Panc1 (cell line): ENCODE results near the gene DOK5. TPM values are rescaled to one million over a fixed set of nuclear protein-coding genes. Genes with fewer than 3 reads are reported as not detected.

ENCODE experiments used
- ATAC-seq: fragments of 200-7000 bp; cut with Tn5 transposase; 2 replicates; pipeline ENCODE4 v1.9.1; 2020; ENCODE audit warnings: mild to moderate bottlenecking, moderate library complexity
- BruUV-seq: library from RNA; stranded (reverse); fragments of 400-500 nt; replicated peaks from 2 replicates; lab custom pipeline; 2021; lab: Mats Ljungman, UMichigan
- CTCF ChIA-PET: fragments of 300-600 bp; sonication (Branson Sonifier 250); formaldehyde crosslinking; loops from one replicate; lab custom pipeline; 2022; ENCODE audit warnings: antibody characterized with exemption; lab: Charles Lee
- POLR2A ChIA-PET: fragments of 300-600 bp; sonication (Branson Sonifier 250); formaldehyde crosslinking; loops from one replicate; lab custom pipeline; 2022; ENCODE audit warnings: antibody characterized with exemption; lab: Charles Lee
- DNase-seq: peaks from one replicate; pipeline ENCODE4 v3.0.0-alpha.2; 2010; ENCODE audit warnings: low read depth, low spot score
- H3K27ac ChIP-seq: 2 replicates; pipeline ENCODE4 v1.5.1; 2011; ENCODE audit warnings: mild to moderate bottlenecking, low read length, inconsistent platforms
- H3K27me3 ChIP-seq: fragments of 200-500 bp; sonication (Bioruptor generic); 2 replicates; pipeline ENCODE4 v1.6.0; 2014; ENCODE audit warnings: low read length, inconsistent platforms; ENCODE audit not compliant: control insufficient read depth, insufficient read depth
- H3K36me3 ChIP-seq: fragments of 200-500 bp; sonication (Bioruptor generic); 2 replicates; pipeline ENCODE4 v1.5.1; 2014; ENCODE audit warnings: inconsistent platforms, mild to moderate bottlenecking, low read length, moderate library complexity; ENCODE audit not compliant: control insufficient read depth, insufficient read depth
- H3K4me1 ChIP-seq: 2 replicates; pipeline ENCODE4 v1.5.1; 2011; ENCODE audit warnings: inconsistent platforms, mild to moderate bottlenecking, low read length, moderate library complexity; ENCODE audit not compliant: control insufficient read depth, insufficient read depth
- H3K4me3 ChIP-seq, 2 experiments: 2 replicates each; pipeline ENCODE4 v1.5.1; 2011 to 2012; ENCODE audit warnings: low read depth in 2 of 2, low read length in 2 of 2, mild to moderate bottlenecking in 2 of 2, inconsistent platforms in 1 of 2, moderate library complexity in 1 of 2
- H3K9me3 ChIP-seq: fragments of 200-500 bp; sonication (Bioruptor generic); 2 replicates; pipeline ENCODE4 v1.5.1; 2014; ENCODE audit warnings: low read depth, mild to moderate bottlenecking, inconsistent platforms, low read length, moderate library complexity; ENCODE audit not compliant: control insufficient read depth, insufficient read depth
- POLR2AphosphoS5 ChIP-seq: IDR thresholded peaks from 2 replicates; pipeline ENCODE4 v1.6.1; 2012; ENCODE audit warnings: mild to moderate bottlenecking, low read depth, low read length, moderate library complexity
- SIN3A ChIP-seq: IDR thresholded peaks from 2 replicates; pipeline ENCODE4 v1.6.1; 2012; ENCODE audit warnings: low read depth, mild to moderate bottlenecking, low read length, moderate library complexity, borderline replicate concordance; ENCODE audit not compliant: insufficient read depth
- TCF7L2 ChIP-seq: IDR thresholded peaks from 2 replicates; pipeline ENCODE4 v1.6.1; 2011; ENCODE audit warnings: mild to moderate bottlenecking, low read depth, low read length, inconsistent platforms
- in situ Hi-C: cut with HindIII; loops from 2 replicates; pipeline ENCODE4 v1.10.0; 2016; ENCODE audit warnings: low sequenced_read_pairs, low pct_unique_long_range_greater_than_20kb
- intact Hi-C: fragments of 100-400 bp; cut with micrococcal nuclease; formaldehyde crosslinking; loops from one replicate; pipeline ENCODE4 v1.10.0; 2022; ENCODE audit not compliant: unreplicated experiment
- total RNA-seq: library from RNA; stranded (reverse); gene quantifications from one replicate; pipeline ENCODE4 v1.2.1, GENCODE V29; 2021; ENCODE audit not compliant: unreplicated experiment
- TF ChIP-seq, protein P1 (sequence below): fragments of 450-650 bp; IDR thresholded peaks from 2 replicates; pipeline ENCODE4 v1.5.1; 2017; ENCODE audit warnings: mild to moderate bottlenecking
- TF ChIP-seq, protein P2 (sequence below), 2 experiments: IDR thresholded peaks; 2 replicates each; pipeline ENCODE4 v1.6.1; 2011 to 2012; ENCODE audit warnings: low read depth in 2 of 2, control low read depth in 1 of 2, low read length in 1 of 2, mild to moderate bottlenecking in 1 of 2, moderate library complexity in 1 of 2; ENCODE audit not compliant: insufficient read depth in 1 of 2

DOK5 gene
- total RNA-seq, 1 experiment from 2014 or later: 0.18 TPM

DNA sequence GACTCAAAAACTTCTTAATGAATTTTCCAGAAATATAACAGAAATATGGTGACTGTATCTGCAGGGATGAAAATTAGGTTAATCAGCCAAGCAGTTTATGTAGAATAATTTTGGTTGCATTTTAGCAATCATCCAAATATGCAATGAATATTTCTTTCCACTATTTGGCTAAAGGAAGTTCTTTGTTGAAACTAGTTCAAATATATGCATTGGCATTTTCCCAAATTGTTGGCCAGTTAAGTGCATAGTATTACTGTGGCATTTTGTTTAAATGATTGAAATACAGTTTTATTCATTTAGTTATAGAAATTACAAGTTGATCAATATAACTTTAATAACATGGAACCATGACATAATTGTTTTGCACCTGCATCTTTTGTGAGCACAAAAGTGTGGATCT is 115.5 kb downstream of the DOK5 start:
- TF ChIP-seq SIN3A (no peak), POLR2AphosphoS5 (no peak), TCF7L2 (no peak)
- TF ChIP-seq, protein P1, sequence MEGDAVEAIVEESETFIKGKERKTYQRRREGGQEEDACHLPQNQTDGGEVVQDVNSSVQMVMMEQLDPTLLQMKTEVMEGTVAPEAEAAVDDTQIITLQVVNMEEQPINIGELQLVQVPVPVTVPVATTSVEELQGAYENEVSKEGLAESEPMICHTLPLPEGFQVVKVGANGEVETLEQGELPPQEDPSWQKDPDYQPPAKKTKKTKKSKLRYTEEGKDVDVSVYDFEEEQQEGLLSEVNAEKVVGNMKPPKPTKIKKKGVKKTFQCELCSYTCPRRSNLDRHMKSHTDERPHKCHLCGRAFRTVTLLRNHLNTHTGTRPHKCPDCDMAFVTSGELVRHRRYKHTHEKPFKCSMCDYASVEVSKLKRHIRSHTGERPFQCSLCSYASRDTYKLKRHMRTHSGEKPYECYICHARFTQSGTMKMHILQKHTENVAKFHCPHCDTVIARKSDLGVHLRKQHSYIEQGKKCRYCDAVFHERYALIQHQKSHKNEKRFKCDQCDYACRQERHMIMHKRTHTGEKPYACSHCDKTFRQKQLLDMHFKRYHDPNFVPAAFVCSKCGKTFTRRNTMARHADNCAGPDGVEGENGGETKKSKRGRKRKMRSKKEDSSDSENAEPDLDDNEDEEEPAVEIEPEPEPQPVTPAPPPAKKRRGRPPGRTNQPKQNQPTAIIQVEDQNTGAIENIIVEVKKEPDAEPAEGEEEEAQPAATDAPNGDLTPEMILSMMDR: no peak
- TF ChIP-seq, protein P2, sequence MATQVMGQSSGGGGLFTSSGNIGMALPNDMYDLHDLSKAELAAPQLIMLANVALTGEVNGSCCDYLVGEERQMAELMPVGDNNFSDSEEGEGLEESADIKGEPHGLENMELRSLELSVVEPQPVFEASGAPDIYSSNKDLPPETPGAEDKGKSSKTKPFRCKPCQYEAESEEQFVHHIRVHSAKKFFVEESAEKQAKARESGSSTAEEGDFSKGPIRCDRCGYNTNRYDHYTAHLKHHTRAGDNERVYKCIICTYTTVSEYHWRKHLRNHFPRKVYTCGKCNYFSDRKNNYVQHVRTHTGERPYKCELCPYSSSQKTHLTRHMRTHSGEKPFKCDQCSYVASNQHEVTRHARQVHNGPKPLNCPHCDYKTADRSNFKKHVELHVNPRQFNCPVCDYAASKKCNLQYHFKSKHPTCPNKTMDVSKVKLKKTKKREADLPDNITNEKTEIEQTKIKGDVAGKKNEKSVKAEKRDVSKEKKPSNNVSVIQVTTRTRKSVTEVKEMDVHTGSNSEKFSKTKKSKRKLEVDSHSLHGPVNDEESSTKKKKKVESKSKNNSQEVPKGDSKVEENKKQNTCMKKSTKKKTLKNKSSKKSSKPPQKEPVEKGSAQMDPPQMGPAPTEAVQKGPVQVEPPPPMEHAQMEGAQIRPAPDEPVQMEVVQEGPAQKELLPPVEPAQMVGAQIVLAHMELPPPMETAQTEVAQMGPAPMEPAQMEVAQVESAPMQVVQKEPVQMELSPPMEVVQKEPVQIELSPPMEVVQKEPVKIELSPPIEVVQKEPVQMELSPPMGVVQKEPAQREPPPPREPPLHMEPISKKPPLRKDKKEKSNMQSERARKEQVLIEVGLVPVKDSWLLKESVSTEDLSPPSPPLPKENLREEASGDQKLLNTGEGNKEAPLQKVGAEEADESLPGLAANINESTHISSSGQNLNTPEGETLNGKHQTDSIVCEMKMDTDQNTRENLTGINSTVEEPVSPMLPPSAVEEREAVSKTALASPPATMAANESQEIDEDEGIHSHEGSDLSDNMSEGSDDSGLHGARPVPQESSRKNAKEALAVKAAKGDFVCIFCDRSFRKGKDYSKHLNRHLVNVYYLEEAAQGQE (IDR thresholded peaks at IDR 0.05; ENCODE audit: insufficient read depth in 1 of 2, low read depth in 2 of 2, low read length in 1 of 2): no peak
- CTCF ChIA-PET: no interaction called here
- H3K36me3 ChIP-seq: no peaks in the 10 kb centered on the region
- ATAC-seq (no peak), DNase-seq (no peak)
- no peaks in the 10 kb centered on the region for H3K9me3 ChIP-seq
- no peak overlapping the region for H3K4me3 ChIP-seq
- no peak overlapping the region for H3K27ac ChIP-seq
- no peaks in the 10 kb centered on the region for H3K27me3 ChIP-seq
- H3K4me1 ChIP-seq: no peaks in the 10 kb centered on the region
- POLR2A ChIA-PET: no interaction called here
- no TSS peak for BruUV-seq
- in situ Hi-C loops: no loop called here
- intact Hi-C loops: no loop called here

DNA sequence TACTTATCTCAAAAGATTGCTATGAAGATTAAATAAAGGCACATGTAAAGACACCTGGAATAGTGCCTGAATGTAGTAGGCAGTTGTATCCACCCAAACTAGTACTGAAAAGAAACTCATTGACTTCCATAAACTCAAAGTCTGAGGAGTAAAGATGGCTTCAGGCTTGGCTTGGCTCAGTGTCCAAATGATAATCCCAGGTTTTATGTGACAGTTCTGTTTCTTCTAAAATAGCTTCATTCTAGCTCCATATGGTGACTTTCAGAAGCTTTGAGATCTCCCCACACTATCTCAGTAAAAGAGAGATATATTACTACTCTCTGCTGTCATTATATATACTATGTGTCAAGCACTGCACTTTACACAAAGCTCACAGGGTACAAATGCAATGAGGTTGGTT is 121.3 kb downstream of the DOK5 start:
- no peak overlapping the region for H3K27ac ChIP-seq
- H3K36me3 ChIP-seq: no peaks in the 10 kb centered on the region
- in situ Hi-C loops: no loop called here
- no peaks in the 10 kb centered on the region for H3K4me1 ChIP-seq
- ATAC-seq (no peak), DNase-seq (no peak)
- CTCF ChIA-PET: no interaction called here
- intact Hi-C loops: no loop called here
- H3K9me3 ChIP-seq: no peaks in the 10 kb centered on the region
- TF ChIP-seq, protein P2 (IDR thresholded peaks at IDR 0.05; ENCODE audit: insufficient read depth in 1 of 2, low read depth in 2 of 2, low read length in 1 of 2): no peak
- TF ChIP-seq TCF7L2 (no peak), POLR2AphosphoS5 (no peak), SIN3A (no peak)
- TF ChIP-seq, protein P1: no peak
- no TSS peak for BruUV-seq
- no peaks in the 10 kb centered on the region for H3K27me3 ChIP-seq
- POLR2A ChIA-PET: no interaction called here
- H3K4me3 ChIP-seq: no peak overlapping the region
